Suppressor macrophage (primary cell): ENCODE data around the gene ACBD6.

ENCODE experiments used
- DNase-seq, 4 experiments: peaks; one replicate each; pipeline ENCODE4 v3.0.0-alpha.2; 2020 to 2022

The ACBD6 gene

GRCh38 chr1:180366371-180367068 is 135.9 kb downstream of the ACBD6 start:
- no peak for DNase-seq

DNA sequence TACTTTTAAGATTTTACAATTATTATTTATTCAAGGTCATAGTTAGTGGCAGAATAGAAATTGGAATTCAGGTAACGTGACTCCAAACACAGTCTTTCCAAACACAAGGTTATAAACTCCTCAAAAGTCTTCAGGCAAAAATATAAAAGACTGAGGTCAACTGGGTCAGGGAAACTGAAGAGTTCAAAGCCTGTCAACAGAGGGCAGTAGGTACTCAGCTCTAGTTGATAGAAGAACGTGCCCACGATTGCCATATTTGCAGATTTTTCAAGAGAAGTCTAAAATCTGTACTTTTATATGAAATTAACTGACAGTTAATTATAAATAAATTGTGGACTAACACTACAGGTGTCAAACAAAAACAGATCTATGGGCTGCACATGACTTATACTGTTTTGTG is 137.3 kb downstream of the ACBD6 start:
- peak in 3 of 4 experiments; percentile 24 to 41 (median 31) for DNase-seq

DNA sequence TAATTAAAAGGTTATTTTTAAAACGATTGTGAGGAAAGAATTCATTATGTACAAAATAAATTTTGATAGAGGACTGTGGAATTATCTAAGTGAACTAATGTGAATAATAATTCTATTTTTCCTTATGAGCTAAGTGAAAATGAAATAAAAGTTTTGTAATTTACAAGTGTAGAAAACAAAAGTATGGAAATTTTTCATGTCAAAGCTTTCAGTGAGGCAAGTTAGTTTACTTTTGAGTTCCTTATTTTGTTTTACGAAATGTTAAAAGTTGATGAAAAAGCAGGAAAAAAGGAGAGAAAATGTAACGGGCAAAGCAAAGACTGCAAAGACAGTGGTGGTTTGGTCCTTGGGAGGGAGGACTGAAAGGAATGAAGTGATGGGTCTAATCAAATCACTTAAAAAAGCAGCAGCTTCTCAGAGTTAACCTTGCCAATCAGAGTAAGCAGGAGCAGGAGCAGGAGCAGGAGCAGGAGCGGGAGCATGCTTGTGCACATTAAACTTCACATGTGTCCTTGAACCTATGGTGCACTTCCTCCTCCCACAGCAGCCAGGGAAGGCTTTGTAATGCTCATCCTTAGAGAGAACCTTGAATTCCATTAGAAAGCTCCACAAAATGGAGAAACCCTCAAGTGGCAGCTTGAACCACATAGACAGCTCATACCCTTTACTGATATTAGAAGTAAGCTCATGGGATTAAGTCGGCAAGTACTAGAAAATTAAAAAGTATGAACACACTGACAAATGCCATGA is 139.0 kb downstream of the ACBD6 start:
- peak in 3 of 4 experiments; percentile 17 to 24 (median 18) for DNase-seq

GRCh38 chr1:180360333-180361075 is 141.9 kb downstream of the ACBD6 start:
- no peak for DNase-seq

- DNase-seq = no peak
Observed at GRCh38 chr1:180358649-180359048, 143.7 kb downstream of the ACBD6 start.

GRCh38 chr1:180353945-180354344 is 148.4 kb downstream of the ACBD6 start:
- no peak for DNase-seq

- DNase-seq = no peak
Observed at GRCh38 chr1:180352588-180352987, 149.8 kb downstream of the ACBD6 start.

- DNase-seq = no peak
Observed at GRCh38 chr1:180352021-180352420, 150.4 kb downstream of the ACBD6 start.

- DNase-seq = no peak
Observed at GRCh38 chr1:180345148-180345547, 157.2 kb downstream of the ACBD6 start.

DNA sequence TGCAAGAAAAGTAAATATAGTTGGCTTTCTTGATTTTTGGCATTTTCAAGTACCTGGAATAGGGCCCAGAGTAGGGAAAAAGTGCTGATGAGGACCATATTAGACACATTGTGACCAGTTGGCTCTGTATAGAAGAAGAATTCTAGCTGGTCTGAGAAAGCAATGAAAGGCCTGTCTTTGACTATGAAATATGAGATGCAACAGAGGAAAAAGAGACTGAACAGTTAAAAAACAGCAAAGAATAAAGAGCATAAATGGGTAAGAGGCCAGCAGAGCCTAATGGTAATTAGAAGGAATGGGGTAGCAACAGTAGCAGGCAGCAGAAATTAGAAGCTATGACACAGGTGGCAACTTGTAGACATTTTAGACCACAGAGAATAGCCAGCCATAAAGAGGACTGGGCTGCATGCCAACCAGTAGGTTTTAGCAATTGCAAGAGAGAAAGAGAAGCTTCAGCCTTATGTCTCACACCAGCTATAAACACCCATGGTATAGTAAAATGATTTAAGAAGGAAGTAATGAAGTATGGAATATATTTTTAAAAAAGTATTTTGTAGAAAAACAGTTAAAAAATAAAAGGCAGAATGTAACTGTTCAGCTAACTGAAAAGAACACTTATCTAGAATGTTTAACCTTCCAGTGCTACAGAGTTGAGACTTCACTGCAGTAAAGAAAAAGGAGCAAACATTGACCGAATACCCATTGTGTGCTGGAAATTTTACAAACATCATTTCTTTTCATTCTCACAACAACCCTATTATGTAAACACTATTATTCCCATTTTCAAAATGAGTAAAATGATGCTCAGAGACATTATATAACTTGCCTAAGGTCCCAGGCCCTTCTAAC is 158.2 kb downstream of the ACBD6 start:
- DNase-seq = peak; percentile 58 to 74 (median 71)

- DNase-seq = no peak
Observed at GRCh38 chr1:180327089-180327488, 175.3 kb downstream of the ACBD6 start.

DNA sequence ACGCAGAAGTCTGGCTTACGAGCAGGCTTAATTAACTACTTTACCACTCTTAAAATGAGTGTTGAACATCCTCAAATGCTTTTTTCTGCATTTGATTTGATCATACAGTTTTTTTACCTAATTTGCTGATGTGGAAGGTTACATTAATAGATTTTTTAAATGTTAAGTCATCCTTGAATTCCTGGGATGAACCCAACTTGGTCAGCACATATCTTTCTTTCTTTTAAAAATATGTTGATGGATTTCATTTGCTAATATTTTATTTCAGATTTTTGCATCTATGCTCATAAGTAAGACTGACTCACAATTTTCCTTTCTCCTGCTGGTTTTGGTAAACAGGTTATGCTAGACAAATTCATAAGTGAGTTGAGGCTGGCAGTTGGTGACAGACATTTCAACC is 189.5 kb downstream of the ACBD6 start:
- no peak for DNase-seq

- DNase-seq = no peak
Observed at GRCh38 chr1:180311011-180311730, 191.2 kb downstream of the ACBD6 start.

GRCh38 chr1:180310095-180310494 is 192.3 kb downstream of the ACBD6 start:
- DNase-seq = peak; percentile 24 to 55 (median 51)

- DNase-seq = no peak
Observed at GRCh38 chr1:180309338-180309737, 193.0 kb downstream of the ACBD6 start.

GRCh38 chr1:180301135-180301742 is 201.1 kb downstream of the ACBD6 start:
- DNase-seq = no peak

- DNase-seq = no peak
Observed at GRCh38 chr1:180299479-180300221, 202.7 kb downstream of the ACBD6 start.

- DNase-seq = no peak
Observed at GRCh38 chr1:180295999-180296398, 206.4 kb downstream of the ACBD6 start.

GRCh38 chr1:180294711-180295110 is 207.7 kb downstream of the ACBD6 start:
- no peak for DNase-seq

DNA sequence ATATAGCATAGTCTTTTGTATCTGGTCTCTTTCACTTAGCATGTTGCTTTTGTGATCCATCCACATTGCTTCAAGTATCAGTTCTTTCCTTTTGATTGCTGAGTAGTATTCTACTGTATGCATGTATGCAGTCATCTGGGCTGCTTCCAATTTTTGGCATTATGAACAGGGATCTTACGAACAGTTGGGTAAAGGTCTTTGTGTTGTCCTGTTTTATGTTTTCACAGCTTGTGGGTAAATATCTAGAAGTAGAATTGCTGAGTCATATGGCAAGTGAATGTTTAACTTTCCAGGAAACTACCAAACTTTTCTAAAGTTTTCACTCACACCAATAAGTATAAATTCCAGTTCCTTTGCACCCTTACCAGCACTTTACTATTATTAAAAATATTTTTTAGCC is 211.4 kb downstream of the ACBD6 start:
- peak in 1 of 4 experiments; percentile 23 for DNase-seq
